ENCODE results near the gene NFIB. TPM values are rescaled to one million over a fixed set of nuclear protein-coding genes. Genes with fewer than 3 reads are reported as not detected.

The NFIB gene
- polyA plus RNA-seq, 1 donor (not counting 4 experiments of a cell fraction or from before 2014, with no cell fraction given), result 8.9 TPM

GRCh38 chr9:14296495-14297113 lies 17.3 kb downstream of the NFIB start:
- FAIRE-seq (peak; percentile 76), DNase-seq (ENCODE audit: low read depth, low spot score) (no peak)
- Histone ChIP-seq H4K20me1 (ENCODE audit: control insufficient read depth, extremely low read depth, insufficient read depth, low read length) (peaks cover 3% of the 10 kb centered on the region), H2AFZ (ENCODE audit: control insufficient read depth, low read length) (no peak overlapping the region), H3K27me3 (ENCODE audit: control insufficient read depth, extremely low read depth, insufficient read depth, low read length) (no peaks in the 10 kb centered on the region), H3K27ac (ENCODE audit: control insufficient read depth, insufficient read depth, low read length) (peak overlapping the region; percentile 13), H3K9me3 (ENCODE audit: control insufficient read depth, low read depth, low read length) (no peaks in the 10 kb centered on the region), H3K9me1 (ENCODE audit: control insufficient read depth, extremely low read depth, insufficient read depth, low read length) (no peaks in the 10 kb centered on the region), H3K9ac (ENCODE audit: control insufficient read depth, extremely low read depth, insufficient read depth, low read length) (no peak overlapping the region), H3K79me2 (ENCODE audit: control insufficient read depth, insufficient read depth, low read length) (peaks cover 75% of the 10 kb centered on the region), H3K36me3 (ENCODE audit: control insufficient read depth in 2 of 2, extremely low read depth in 1 of 2, insufficient read depth in 2 of 2, low read length in 2 of 2) (no peaks in the 10 kb centered on the region), H3K4me3 (ENCODE audit: control insufficient read depth in 2 of 3, extremely low read depth in 1 of 3, insufficient read depth in 2 of 3, low read depth in 1 of 3, low read length in 3 of 3) (no peak overlapping the region), H3K4me2 (ENCODE audit: control insufficient read depth, extremely low read depth, insufficient read depth, low read depth, low read length) (peak overlapping the region; percentile 55), H3K4me1 (ENCODE audit: control insufficient read depth, extremely low read depth, insufficient read depth, low read length) (peaks cover 25% of the 10 kb centered on the region)
- dilution Hi-C loops (cut with MboI; ENCODE audit: extremely low pct_ligation_motif_present, low sequenced_read_pairs), result no loop called here
- TF ChIP-seq EZH2 (IDR thresholded peaks at IDR 0.05; ENCODE audit: low read length) (no peak), CTCF (optimal IDR thresholded peaks at IDR 0.05 in 1 of 3, IDR thresholded peaks at IDR 0.05 in 1 of 3, conservative IDR thresholded peaks at IDR 0.05 in 1 of 3; ENCODE audit: extremely low read depth in 1 of 3, insufficient read depth in 2 of 3, low read length in 3 of 3) (no peak)

DNA sequence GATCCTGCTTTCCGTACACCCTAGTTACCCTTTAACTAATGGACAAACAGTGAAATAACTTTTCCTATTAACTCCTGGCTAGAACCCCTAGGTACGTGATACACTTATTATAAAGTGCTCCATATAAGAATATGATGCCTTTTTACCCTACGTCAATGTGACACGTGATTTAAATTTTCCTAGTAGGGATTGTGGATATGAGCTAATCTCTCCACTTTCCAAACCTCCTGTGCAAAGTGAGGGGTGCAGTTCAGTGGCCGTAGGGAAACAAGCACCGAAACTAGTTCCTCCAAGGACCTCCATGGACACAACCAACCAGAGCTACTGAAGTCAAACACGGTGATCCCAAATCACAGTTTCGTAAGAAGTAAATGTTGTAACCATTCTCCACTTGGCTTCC lies 19.3 kb downstream of the NFIB start:
- H3K4me2 ChIP-seq (ENCODE audit: control insufficient read depth, extremely low read depth, insufficient read depth, low read depth, low read length), result no peak overlapping the region
- no peak overlapping the region for H2AFZ ChIP-seq (ENCODE audit: control insufficient read depth, low read length)
- dilution Hi-C loops (cut with MboI; ENCODE audit: extremely low pct_ligation_motif_present, low sequenced_read_pairs), result no loop called here
- TF ChIP-seq EZH2 (IDR thresholded peaks at IDR 0.05; ENCODE audit: low read length) (no peak), CTCF (optimal IDR thresholded peaks at IDR 0.05 in 1 of 3, IDR thresholded peaks at IDR 0.05 in 1 of 3, conservative IDR thresholded peaks at IDR 0.05 in 1 of 3; ENCODE audit: extremely low read depth in 1 of 3, insufficient read depth in 2 of 3, low read length in 3 of 3) (no peak)
- H3K9ac ChIP-seq (ENCODE audit: control insufficient read depth, extremely low read depth, insufficient read depth, low read length), result no peak overlapping the region
- peaks cover 3% of the 10 kb centered on the region for H4K20me1 ChIP-seq (ENCODE audit: control insufficient read depth, extremely low read depth, insufficient read depth, low read length)
- H3K4me3 ChIP-seq (ENCODE audit: control insufficient read depth in 2 of 3, extremely low read depth in 1 of 3, insufficient read depth in 2 of 3, low read depth in 1 of 3, low read length in 3 of 3), result no peak overlapping the region
- H3K27me3 ChIP-seq (ENCODE audit: control insufficient read depth, extremely low read depth, insufficient read depth, low read length), result no peaks in the 10 kb centered on the region
- FAIRE-seq, result peak; percentile 5
- H3K27ac ChIP-seq (ENCODE audit: control insufficient read depth, insufficient read depth, low read length), result no peak overlapping the region
- H3K79me2 ChIP-seq (ENCODE audit: control insufficient read depth, insufficient read depth, low read length), result peaks cover 68% of the 10 kb centered on the region
- H3K36me3 ChIP-seq (ENCODE audit: control insufficient read depth in 2 of 2, extremely low read depth in 1 of 2, insufficient read depth in 2 of 2, low read length in 2 of 2), result no peaks in the 10 kb centered on the region
- H3K9me1 ChIP-seq (ENCODE audit: control insufficient read depth, extremely low read depth, insufficient read depth, low read length), result no peaks in the 10 kb centered on the region
- H3K9me3 ChIP-seq (ENCODE audit: control insufficient read depth, low read depth, low read length), result no peaks in the 10 kb centered on the region
- no peak for DNase-seq (ENCODE audit: low read depth, low spot score)
- H3K4me1 ChIP-seq (ENCODE audit: control insufficient read depth, extremely low read depth, insufficient read depth, low read length), result peaks cover 18% of the 10 kb centered on the region

Data from keratinocyte (primary cell).